Panc1 (cell line): ENCODE data around the gene BOD1. TPM values are rescaled to one million over a fixed set of nuclear protein-coding genes. Genes with fewer than 3 reads are reported as not detected.

Source experiments
- ATAC-seq: fragments of 200-7000 bp; cut with Tn5 transposase; 2 replicates; pipeline ENCODE4 v1.9.1; 2020; ENCODE audit warnings: mild to moderate bottlenecking, moderate library complexity
- BruUV-seq: library from RNA; stranded (reverse); fragments of 400-500 nt; replicated peaks from 2 replicates; lab custom pipeline; 2021; lab: Mats Ljungman, UMichigan
- CTCF ChIA-PET: fragments of 300-600 bp; sonication (Branson Sonifier 250); formaldehyde crosslinking; loops from one replicate; lab custom pipeline; 2022; ENCODE audit warnings: antibody characterized with exemption; lab: Charles Lee
- POLR2A ChIA-PET: fragments of 300-600 bp; sonication (Branson Sonifier 250); formaldehyde crosslinking; loops from one replicate; lab custom pipeline; 2022; ENCODE audit warnings: antibody characterized with exemption; lab: Charles Lee
- DNase-seq: peaks from one replicate; pipeline ENCODE4 v3.0.0-alpha.2; 2010; ENCODE audit warnings: low read depth, low spot score
- H3K27ac ChIP-seq: 2 replicates; pipeline ENCODE4 v1.5.1; 2011; ENCODE audit warnings: mild to moderate bottlenecking, low read length, inconsistent platforms
- H3K27me3 ChIP-seq: fragments of 200-500 bp; sonication (Bioruptor generic); 2 replicates; pipeline ENCODE4 v1.6.0; 2014; ENCODE audit warnings: low read length, inconsistent platforms; ENCODE audit not compliant: control insufficient read depth, insufficient read depth
- H3K36me3 ChIP-seq: fragments of 200-500 bp; sonication (Bioruptor generic); 2 replicates; pipeline ENCODE4 v1.5.1; 2014; ENCODE audit warnings: inconsistent platforms, mild to moderate bottlenecking, low read length, moderate library complexity; ENCODE audit not compliant: control insufficient read depth, insufficient read depth
- H3K4me1 ChIP-seq: 2 replicates; pipeline ENCODE4 v1.5.1; 2011; ENCODE audit warnings: inconsistent platforms, mild to moderate bottlenecking, low read length, moderate library complexity; ENCODE audit not compliant: control insufficient read depth, insufficient read depth
- H3K4me3 ChIP-seq, 2 experiments: 2 replicates each; pipeline ENCODE4 v1.5.1; 2011 to 2012; ENCODE audit warnings: low read depth in 2 of 2, low read length in 2 of 2, mild to moderate bottlenecking in 2 of 2, inconsistent platforms in 1 of 2, moderate library complexity in 1 of 2
- H3K9me3 ChIP-seq: fragments of 200-500 bp; sonication (Bioruptor generic); 2 replicates; pipeline ENCODE4 v1.5.1; 2014; ENCODE audit warnings: low read depth, mild to moderate bottlenecking, inconsistent platforms, low read length, moderate library complexity; ENCODE audit not compliant: control insufficient read depth, insufficient read depth
- POLR2AphosphoS5 ChIP-seq: IDR thresholded peaks from 2 replicates; pipeline ENCODE4 v1.6.1; 2012; ENCODE audit warnings: mild to moderate bottlenecking, low read depth, low read length, moderate library complexity
- SIN3A ChIP-seq: IDR thresholded peaks from 2 replicates; pipeline ENCODE4 v1.6.1; 2012; ENCODE audit warnings: low read depth, mild to moderate bottlenecking, low read length, moderate library complexity, borderline replicate concordance; ENCODE audit not compliant: insufficient read depth
- TCF7L2 ChIP-seq: IDR thresholded peaks from 2 replicates; pipeline ENCODE4 v1.6.1; 2011; ENCODE audit warnings: mild to moderate bottlenecking, low read depth, low read length, inconsistent platforms
- in situ Hi-C: cut with HindIII; loops from 2 replicates; pipeline ENCODE4 v1.10.0; 2016; ENCODE audit warnings: low sequenced_read_pairs, low pct_unique_long_range_greater_than_20kb
- intact Hi-C: fragments of 100-400 bp; cut with micrococcal nuclease; formaldehyde crosslinking; loops from one replicate; pipeline ENCODE4 v1.10.0; 2022; ENCODE audit not compliant: unreplicated experiment
- total RNA-seq: library from RNA; stranded (reverse); gene quantifications from one replicate; pipeline ENCODE4 v1.2.1, GENCODE V29; 2021; ENCODE audit not compliant: unreplicated experiment
- TF ChIP-seq, protein P1 (sequence below): fragments of 450-650 bp; IDR thresholded peaks from 2 replicates; pipeline ENCODE4 v1.5.1; 2017; ENCODE audit warnings: mild to moderate bottlenecking
- TF ChIP-seq, protein P2 (sequence below), 2 experiments: IDR thresholded peaks; 2 replicates each; pipeline ENCODE4 v1.6.1; 2011 to 2012; ENCODE audit warnings: low read depth in 2 of 2, control low read depth in 1 of 2, low read length in 1 of 2, mild to moderate bottlenecking in 1 of 2, moderate library complexity in 1 of 2; ENCODE audit not compliant: insufficient read depth in 1 of 2

The BOD1 gene
- total RNA-seq, 1 experiment from 2014 or later, result 86.1 TPM

DNA sequence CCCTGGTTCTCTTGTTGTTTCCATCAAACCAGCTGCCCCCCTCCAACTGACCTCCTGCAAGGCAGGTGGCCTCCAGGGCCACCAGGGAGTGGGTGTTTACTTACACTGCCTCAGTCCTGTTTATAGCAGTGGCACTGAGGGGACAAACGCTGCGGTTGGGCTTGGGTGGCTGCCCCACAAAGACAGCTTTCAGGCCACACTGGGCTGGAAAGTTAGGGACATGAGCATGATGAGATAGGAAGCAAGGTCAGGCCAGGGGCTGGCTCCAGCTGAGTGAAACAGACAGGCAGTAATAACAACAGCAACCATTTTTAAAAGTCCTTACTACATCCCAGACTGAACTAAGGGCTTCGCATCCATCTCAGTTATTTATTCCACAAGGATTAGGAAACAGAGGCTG lies 20.6 kb downstream of the BOD1 start:
- no TSS peak for BruUV-seq
- H3K4me1 ChIP-seq, result no peaks in the 10 kb centered on the region
- intact Hi-C loops, result no loop called here
- no peaks in the 10 kb centered on the region for H3K27me3 ChIP-seq
- no peaks in the 10 kb centered on the region for H3K36me3 ChIP-seq
- H3K4me3 ChIP-seq, result no peak overlapping the region
- H3K9me3 ChIP-seq, result peaks cover 14% of the 10 kb centered on the region; the same call in 1 of the 2 replicates
- H3K27ac ChIP-seq, result no peak overlapping the region
- no peak for ATAC-seq
- no peak for TF ChIP-seq TCF7L2
- TF ChIP-seq, protein P1, sequence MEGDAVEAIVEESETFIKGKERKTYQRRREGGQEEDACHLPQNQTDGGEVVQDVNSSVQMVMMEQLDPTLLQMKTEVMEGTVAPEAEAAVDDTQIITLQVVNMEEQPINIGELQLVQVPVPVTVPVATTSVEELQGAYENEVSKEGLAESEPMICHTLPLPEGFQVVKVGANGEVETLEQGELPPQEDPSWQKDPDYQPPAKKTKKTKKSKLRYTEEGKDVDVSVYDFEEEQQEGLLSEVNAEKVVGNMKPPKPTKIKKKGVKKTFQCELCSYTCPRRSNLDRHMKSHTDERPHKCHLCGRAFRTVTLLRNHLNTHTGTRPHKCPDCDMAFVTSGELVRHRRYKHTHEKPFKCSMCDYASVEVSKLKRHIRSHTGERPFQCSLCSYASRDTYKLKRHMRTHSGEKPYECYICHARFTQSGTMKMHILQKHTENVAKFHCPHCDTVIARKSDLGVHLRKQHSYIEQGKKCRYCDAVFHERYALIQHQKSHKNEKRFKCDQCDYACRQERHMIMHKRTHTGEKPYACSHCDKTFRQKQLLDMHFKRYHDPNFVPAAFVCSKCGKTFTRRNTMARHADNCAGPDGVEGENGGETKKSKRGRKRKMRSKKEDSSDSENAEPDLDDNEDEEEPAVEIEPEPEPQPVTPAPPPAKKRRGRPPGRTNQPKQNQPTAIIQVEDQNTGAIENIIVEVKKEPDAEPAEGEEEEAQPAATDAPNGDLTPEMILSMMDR, result no peak
- TF ChIP-seq SIN3A, result no peak
- TF ChIP-seq POLR2AphosphoS5, result no peak
- TF ChIP-seq, protein P2, sequence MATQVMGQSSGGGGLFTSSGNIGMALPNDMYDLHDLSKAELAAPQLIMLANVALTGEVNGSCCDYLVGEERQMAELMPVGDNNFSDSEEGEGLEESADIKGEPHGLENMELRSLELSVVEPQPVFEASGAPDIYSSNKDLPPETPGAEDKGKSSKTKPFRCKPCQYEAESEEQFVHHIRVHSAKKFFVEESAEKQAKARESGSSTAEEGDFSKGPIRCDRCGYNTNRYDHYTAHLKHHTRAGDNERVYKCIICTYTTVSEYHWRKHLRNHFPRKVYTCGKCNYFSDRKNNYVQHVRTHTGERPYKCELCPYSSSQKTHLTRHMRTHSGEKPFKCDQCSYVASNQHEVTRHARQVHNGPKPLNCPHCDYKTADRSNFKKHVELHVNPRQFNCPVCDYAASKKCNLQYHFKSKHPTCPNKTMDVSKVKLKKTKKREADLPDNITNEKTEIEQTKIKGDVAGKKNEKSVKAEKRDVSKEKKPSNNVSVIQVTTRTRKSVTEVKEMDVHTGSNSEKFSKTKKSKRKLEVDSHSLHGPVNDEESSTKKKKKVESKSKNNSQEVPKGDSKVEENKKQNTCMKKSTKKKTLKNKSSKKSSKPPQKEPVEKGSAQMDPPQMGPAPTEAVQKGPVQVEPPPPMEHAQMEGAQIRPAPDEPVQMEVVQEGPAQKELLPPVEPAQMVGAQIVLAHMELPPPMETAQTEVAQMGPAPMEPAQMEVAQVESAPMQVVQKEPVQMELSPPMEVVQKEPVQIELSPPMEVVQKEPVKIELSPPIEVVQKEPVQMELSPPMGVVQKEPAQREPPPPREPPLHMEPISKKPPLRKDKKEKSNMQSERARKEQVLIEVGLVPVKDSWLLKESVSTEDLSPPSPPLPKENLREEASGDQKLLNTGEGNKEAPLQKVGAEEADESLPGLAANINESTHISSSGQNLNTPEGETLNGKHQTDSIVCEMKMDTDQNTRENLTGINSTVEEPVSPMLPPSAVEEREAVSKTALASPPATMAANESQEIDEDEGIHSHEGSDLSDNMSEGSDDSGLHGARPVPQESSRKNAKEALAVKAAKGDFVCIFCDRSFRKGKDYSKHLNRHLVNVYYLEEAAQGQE (IDR thresholded peaks at IDR 0.05; ENCODE audit: insufficient read depth in 1 of 2, low read depth in 2 of 2, low read length in 1 of 2), result no peak
- in situ Hi-C loops, result no loop called here
- DNase-seq, result no peak
- ChIA-PET CTCF (no interaction called here), POLR2A (no interaction called here)

DNA sequence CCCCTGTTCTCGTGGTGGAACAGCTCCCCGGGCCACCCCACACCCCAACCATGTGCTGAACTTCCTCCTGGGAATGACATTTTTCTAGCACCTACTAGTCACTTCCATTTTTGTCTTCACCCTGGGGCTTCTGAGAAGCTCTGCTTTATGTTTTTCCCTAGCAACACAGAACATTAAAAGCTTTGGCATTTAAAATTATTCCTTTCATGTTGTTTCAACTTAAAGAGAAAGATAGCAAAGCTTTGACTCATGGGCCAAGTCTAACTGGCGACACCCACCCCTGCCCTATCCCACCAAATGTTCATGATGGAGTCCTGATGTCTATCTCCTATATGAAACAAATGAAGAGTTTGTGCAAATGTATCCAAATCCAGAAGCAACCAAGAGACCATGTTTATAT lies 22.4 kb downstream of the BOD1 start:
- BruUV-seq, result no TSS peak
- CTCF ChIA-PET, result interaction anchor here (0.7 kb wide), 1 partner anchor 917 kb away, joined by 3 read pairs; no protein-coding TSS in a partner anchor
- Histone ChIP-seq H3K27me3 (no peaks in the 10 kb centered on the region), H3K4me3 (no peak overlapping the region), H3K36me3 (no peaks in the 10 kb centered on the region), H3K9me3 (peaks cover 14% of the 10 kb centered on the region; the same call in 1 of the 2 replicates), H3K27ac (no peak overlapping the region), H3K4me1 (no peaks in the 10 kb centered on the region)
- POLR2A ChIA-PET, result no interaction called here
- DNase-seq (no peak), ATAC-seq (no peak)
- TF ChIP-seq SIN3A, result no peak
- TF ChIP-seq, protein P1, result no peak
- TF ChIP-seq, protein P2 (IDR thresholded peaks at IDR 0.05; ENCODE audit: insufficient read depth in 1 of 2, low read depth in 2 of 2, low read length in 1 of 2), result no peak
- intact Hi-C loops (no loop called here), in situ Hi-C loops (no loop called here)
